H1 (cell line): ENCODE data around the gene SPARC. TPM values are rescaled to one million over a fixed set of nuclear protein-coding genes. Genes with fewer than 3 reads are reported as not detected.

ENCODE experiments used
- CTCF ChIA-PET: fragments of 300-600 bp; sonication (Branson Sonifier 250); formaldehyde crosslinking; loops from one replicate; lab custom pipeline; 2021; ENCODE audit not compliant: partially characterized antibody; lab: Charles Lee
- POLR2A ChIA-PET: fragments of 300-600 bp; sonication (Branson Sonifier 250); formaldehyde crosslinking; loops from one replicate; lab custom pipeline; 2021; ENCODE audit warnings: inconsistent platforms; ENCODE audit not compliant: partially characterized antibody; lab: Charles Lee
- DNase-seq, 2 experiments: peaks; one replicate each; pipeline versions ENCODE4 v3.0.0 to v3.0.0-alpha.2; 2010 to 2022; ENCODE audit warnings: low spot score in 2 of 2, low read depth in 1 of 2, mixed read lengths in 1 of 2
- FAIRE-seq: peaks from 2 replicates; lab custom pipeline; 2011; peaks lifted over from hg19 to GRCh38; lab: Jason Lieb, UNC
- H2AFZ ChIP-seq: 2 replicates; pipeline ENCODE4 v1.8.1; 2012; ENCODE audit warnings: low read length, inconsistent platforms
- H2AK5ac ChIP-seq: 2 replicates; pipeline ENCODE4 v1.6.1; 2013; ENCODE audit warnings: low read depth, low read length
- H2BK120ac ChIP-seq: replicated peaks from 2 replicates; pipeline ENCODE3; 2013; ENCODE audit warnings: low read depth, low read length, inconsistent platforms
- H2BK12ac ChIP-seq: 2 replicates; pipeline ENCODE4 v1.6.1; 2013; ENCODE audit warnings: low read depth, low read length
- H2BK15ac ChIP-seq: 2 replicates; pipeline ENCODE4 v1.6.1; 2013; ENCODE audit warnings: low read length
- H2BK20ac ChIP-seq: 2 replicates; pipeline ENCODE4 v1.6.1; 2013; ENCODE audit warnings: low read length
- H2BK5ac ChIP-seq: 2 replicates; pipeline ENCODE4 v1.6.1; 2013; ENCODE audit warnings: low read depth, low read length
- H3K14ac ChIP-seq: 2 replicates; pipeline ENCODE4 v1.6.1; 2013; ENCODE audit warnings: inconsistent platforms; ENCODE audit not compliant: insufficient read length
- H3K18ac ChIP-seq: 2 replicates; pipeline ENCODE4 v1.6.1; 2013; ENCODE audit warnings: low read length; ENCODE audit errors: extremely low read depth
- H3K23ac ChIP-seq: 2 replicates; pipeline ENCODE4 v1.6.1; 2013; ENCODE audit warnings: inconsistent platforms; ENCODE audit not compliant: insufficient read length
- H3K23me2 ChIP-seq: 2 replicates; pipeline ENCODE4 v1.6.1; 2013; ENCODE audit warnings: low read depth, low read length
- H3K27ac ChIP-seq: 2 replicates; pipeline ENCODE4 v1.6.1; 2011; ENCODE audit warnings: low read depth, low read length, inconsistent platforms
- H3K27me3 ChIP-seq, 4 experiments: replicated peaks in 1 of 4; 1 replicate in 1 of 4; 2 replicates in 3 of 4; pipeline versions ENCODE4 v1.6.1 to v1.8.1; 2011 to 2013; ENCODE audit warnings: low read length in 3 of 4, mild to moderate bottlenecking in 3 of 4, inconsistent platforms in 2 of 4, mixed read lengths in 2 of 4, moderate library complexity in 1 of 4; ENCODE audit not compliant: control insufficient read depth in 3 of 4, insufficient read depth in 3 of 4; ENCODE audit errors: extremely low read depth in 1 of 4
- H3K36me3 ChIP-seq, 4 experiments: 2 replicates each; pipeline versions ENCODE4 v1.6.1 to v1.8.1; 2011 to 2013; ENCODE audit warnings: mild to moderate bottlenecking in 4 of 4, low read length in 3 of 4, moderate library complexity in 2 of 4, control low read depth in 1 of 4, inconsistent platforms in 1 of 4; ENCODE audit not compliant: insufficient read depth in 4 of 4, control insufficient read depth in 2 of 4
- H3K4ac ChIP-seq: replicated peaks from 2 replicates; pipeline ENCODE3; 2013; ENCODE audit warnings: low read length, low read depth, mixed read lengths, inconsistent platforms; ENCODE audit not compliant: insufficient read length
- H3K4me1 ChIP-seq, 4 experiments: replicated peaks in 1 of 4; 1 replicate in 1 of 4; 2 replicates in 3 of 4; pipeline versions ENCODE4 v1.6.1 to v1.8.1; 2011 to 2013; ENCODE audit warnings: low read length in 3 of 4, inconsistent platforms in 2 of 4, mixed read lengths in 1 of 4; ENCODE audit not compliant: insufficient read depth in 4 of 4, control insufficient read depth in 3 of 4
- H3K4me2 ChIP-seq, 2 experiments: 2 replicates each; pipeline versions ENCODE4 v1.6.1 to v1.8.1; 2011 to 2013; ENCODE audit warnings: low read depth in 2 of 2, low read length in 2 of 2, control low read depth in 1 of 2, inconsistent platforms in 1 of 2, mild to moderate bottlenecking in 1 of 2; ENCODE audit not compliant: insufficient read depth in 1 of 2
- H3K4me3 ChIP-seq, 4 experiments: fragments of 200-600, 300-600 bp in 1 of 4; sonication (generic), shearing (Covaris generic), sonication (Bioruptor Twin) in 1 of 4; 2 replicates each; pipeline versions ENCODE4 v1.5.1 to v1.8.1; 2011 to 2016; ENCODE audit warnings: low read length in 4 of 4, low read depth in 3 of 4, control low read depth in 2 of 4, inconsistent platforms in 2 of 4, mild to moderate bottlenecking in 2 of 4, mixed read lengths in 1 of 4, moderate library complexity in 1 of 4; ENCODE audit not compliant: insufficient read depth in 2 of 4; ENCODE audit errors: extremely low read depth in 1 of 4
- H3K56ac ChIP-seq: replicated peaks from 2 replicates; pipeline ENCODE3; 2013; ENCODE audit warnings: low read depth, mild to moderate bottlenecking, mixed read lengths, low read length, inconsistent platforms; ENCODE audit not compliant: insufficient read length
- H3K79me1 ChIP-seq: 2 replicates; pipeline ENCODE4 v1.6.1; 2013; ENCODE audit warnings: low read depth, low read length, control low read depth
- H3K79me2 ChIP-seq, 2 experiments: 2 replicates each; pipeline versions ENCODE4 v1.6.1 to v1.8.1; 2012 to 2013; ENCODE audit warnings: low read length in 2 of 2, mild to moderate bottlenecking in 2 of 2, inconsistent platforms in 1 of 2; ENCODE audit not compliant: insufficient read depth in 2 of 2, control insufficient read depth in 1 of 2
- H3K9ac ChIP-seq, 4 experiments: replicated peaks in 1 of 4; 1 replicate in 1 of 4; 2 replicates in 3 of 4; pipeline versions ENCODE4 v1.6.1 to v1.8.1; 2011 to 2013; ENCODE audit warnings: low read depth in 3 of 4, low read length in 3 of 4, control low read depth in 2 of 4, mild to moderate bottlenecking in 2 of 4, moderate library complexity in 2 of 4, inconsistent platforms in 1 of 4; ENCODE audit errors: extremely low read depth in 1 of 4
- H3K9me3 ChIP-seq, 2 experiments: 2 replicates each; pipeline versions ENCODE4 v1.6.1 to v1.8.1; 2012 to 2013; ENCODE audit warnings: mild to moderate bottlenecking in 2 of 2, moderate library complexity in 2 of 2, control low read depth in 1 of 2, inconsistent platforms in 1 of 2, low read depth in 1 of 2, low read length in 1 of 2, mixed read lengths in 1 of 2; ENCODE audit not compliant: insufficient read depth in 2 of 2
- H4K20me1 ChIP-seq, 2 experiments: replicated peaks in 1 of 2; 2 replicates each; pipeline versions ENCODE3 to v1.8.1; 2011 to 2013; ENCODE audit warnings: inconsistent platforms in 2 of 2, low read length in 2 of 2, mild to moderate bottlenecking in 1 of 2; ENCODE audit not compliant: insufficient read depth in 2 of 2, control insufficient read depth in 1 of 2
- H4K5ac ChIP-seq: 2 replicates; pipeline ENCODE4 v1.6.1; 2013; ENCODE audit warnings: low read length, low read depth, mixed read lengths, inconsistent platforms; ENCODE audit not compliant: insufficient read length
- H4K8ac ChIP-seq: 2 replicates; pipeline ENCODE4 v1.8.0; 2013; ENCODE audit warnings: mild to moderate bottlenecking, moderate library complexity, low read length, inconsistent platforms; ENCODE audit not compliant: insufficient read depth; ENCODE audit errors: extremely low read depth
- H4K91ac ChIP-seq: replicated peaks from 2 replicates; pipeline ENCODE3; 2013; ENCODE audit warnings: low read length, mixed read lengths, inconsistent platforms; ENCODE audit not compliant: insufficient read length
- CREB1 ChIP-seq: IDR thresholded peaks from 2 replicates; pipeline ENCODE4 v1.6.1; 2012; ENCODE audit warnings: inconsistent platforms
- YY1 ChIP-seq: IDR thresholded peaks from 2 replicates; pipeline ENCODE4 v1.6.1; 2011; ENCODE audit warnings: low read depth, mild to moderate bottlenecking, low read length
- whole genome bisulfite sequencing, 2 experiments: shearing (Covaris generic) in 1 of 2; methylation state at CpG; one replicate each; pipeline versions ENCODE4 v1.1.6 to v1.1.7; 2013 to 2015; ENCODE audit warnings: low lambda C conversion rate in 2 of 2, mixed read lengths in 2 of 2, inconsistent platforms in 1 of 2, low coverage in 1 of 2, missing lambda C conversion rate in 1 of 2; ENCODE audit not compliant: insufficient replicate concordance in 2 of 2, insufficient coverage in 1 of 2, insufficient read length in 1 of 2; ENCODE audit errors: extremely low coverage in 1 of 2, missing lambda C conversion rate in 1 of 2; 5-methylcytosine and 5-hydroxymethylcytosine counted together
- polyA plus RNA-seq, 7 experiments: library from polyadenylated mRNA; depleted of rRNA in 3 of 7; stranded (reverse) in 5 of 7; unstranded in 2 of 7; fragments of >200 nt in 5 of 7; fragments of 200-250 nt in 2 of 7; gene quantifications; 1 replicate in 5 of 7; 2 replicates in 1 of 7; 4 replicates in 1 of 7; pipeline versions ENCODE4 v1.2.1 to v1.2.3, GENCODE V29; 2011 to 2013; ENCODE audit warnings: missing spikeins in 2 of 7, mixed read lengths in 2 of 7
- total RNA-seq: library from RNA; stranded (reverse); fragmentation: NEBNext Ultra II Directional; extraction: Animal tissue kit (Norgen Biotek cat#: 25700); gene quantifications from 2 replicates; pipeline ENCODE4 v1.2.1, GENCODE V29; 2021

Gene SPARC
- total and polyA plus RNA-seq, 2 of the 8 experiments (the other 6 are each of a cell fraction or from before 2014, with no cell fraction given): 375 to 438 TPM

- H3K56ac ChIP-seq: no peak overlapping the region
- H3K4ac ChIP-seq: no peak overlapping the region
- peak overlapping the region; percentile 95 for H2BK5ac ChIP-seq
- H3K9ac ChIP-seq: peak overlapping the region in 3 of 4 experiments; percentile 55 to 65 (median 56); a peak in 6 of 7 replicates
- H2BK15ac ChIP-seq: peak overlapping the region; percentile 47; the same call in 1 of the 2 replicates
- TF ChIP-seq CREB1 (no peak), YY1 (0 out of 2 replicates have a peak, but pooled peaks have one; percentile 2)
- H3K4me1 ChIP-seq: peaks cover 3 to 23% (median 15%) of the 10 kb centered on the region in 4 experiments
- H3K27me3 ChIP-seq: no peaks in the 10 kb centered on the region
- no peak for FAIRE-seq
- H4K8ac ChIP-seq: no peak overlapping the region
- peaks cover 3 to 19% of the 10 kb centered on the region in 2 experiments for H3K79me2 ChIP-seq
- H3K18ac ChIP-seq: peak overlapping the region; percentile 89; the same call in 1 of the 2 replicates
- H3K36me3 ChIP-seq: 0 out of 8 replicates have a peak, but pooled peaks cover 0 to 3% (median 0%) of the 10 kb centered on the region in 4 experiments
- CTCF ChIA-PET: interaction anchor here (0.8 to 4.6 kb wide), 16 partner anchors 8 to 238 kb away, joined by 3 to 41 read pairs (median 6); partner anchors contain the start of gene SLC36A1
- H4K91ac ChIP-seq: peak overlapping the region; percentile 76
- H3K23ac ChIP-seq: no peak overlapping the region
- no peak overlapping the region for H2BK120ac ChIP-seq
- no peaks in the 10 kb centered on the region for H4K20me1 ChIP-seq
- H2BK12ac ChIP-seq: peak overlapping the region; percentile 52
- POLR2A ChIA-PET: interaction anchor here (0.6 to 2.5 kb wide), 13 partner anchors 11 to 85 kb away, joined by 3 to 13 read pairs (median 6); no protein-coding TSS in a partner anchor
- peak overlapping the region; percentile 64 to 79 (median 72) for H3K4me3 ChIP-seq
- H3K79me1 ChIP-seq: peaks cover 3% of the 10 kb centered on the region
- peaks cover 12% of the 10 kb centered on the region; the same call in 1 of the 2 replicates for H3K23me2 ChIP-seq
- no peak overlapping the region for H2AK5ac ChIP-seq
- no peaks in the 10 kb centered on the region for H3K9me3 ChIP-seq
- no peak overlapping the region for H3K14ac ChIP-seq
- H2AFZ ChIP-seq: no peak overlapping the region
- H2BK20ac ChIP-seq: 0 out of 2 replicates have a peak overlapping the region, but pooled peaks have one; percentile 34
- DNase-seq: peak in 1 of 2 experiments; percentile 57
- 40% methylated on average over 10 of the region's 10 CpGs; no CpG with 5 or more reads in 1 of the 2 experiments for WGBS, 2 experiments
- H3K27ac ChIP-seq: no peak overlapping the region
- peak overlapping the region; percentile 90 to 92 for H3K4me2 ChIP-seq
- H4K5ac ChIP-seq: no peak overlapping the region
These were observed 704 bp downstream of the SPARC start for GRCh38 chr5:151685749-151686673.
